B cell (primary cell): ENCODE data around the gene AFTPH.

Experiments
- CTCF ChIP-seq: fragments of 200-600 bp; IDR thresholded peaks from one replicate; pipeline ENCODE4 v1.8.0; 2022; ENCODE audit warnings: antibody characterized with exemption, mild to moderate bottlenecking
- EZH2 ChIP-seq: IDR thresholded peaks from 2 replicates; pipeline ENCODE4 v1.6.1; 2012; ENCODE audit warnings: borderline replicate concordance, low read depth, mild to moderate bottlenecking, moderate library complexity, low read length; ENCODE audit not compliant: insufficient read depth, poor library complexity, severe bottlenecking

- TF ChIP-seq EZH2, result no peak
- TF ChIP-seq CTCF, result no peak
These were observed 7.2 kb upstream of the AFTPH start for GRCh38 chr2:64516651-64517510.
